K562 (cell line): ENCODE results near the gene FAF2. TPM values are rescaled to one million over a fixed set of nuclear protein-coding genes. Genes with fewer than 3 reads are reported as not detected.
A peak's percentile ranks its signal among the peaks of the same experiment; 100 is the strongest.

ENCODE experiments used
- ATAC-seq: fragments of 200-7000 bp; cut with Tn5 transposase; 3 replicates; pipeline ENCODE4 v1.9.1; 2020; ENCODE audit warnings: moderate library complexity
- BruUV-seq: library from RNA; stranded (reverse); fragments of 400-500 nt; replicated peaks from 2 replicates; lab custom pipeline; 2021; lab: Mats Ljungman, UMichigan
- CTCF ChIA-PET: fragments of 300-600 bp; formaldehyde crosslinking; extraction: SDS; loops from one replicate; lab custom pipeline; 2021; ENCODE audit warnings: low intra/inter-chr PET ratio; lab: Yijun Ruan, JAX
- POLR2A ChIA-PET: fragments of 300-600, 350-650 bp; sonication (Branson Sonifier 250); formaldehyde crosslinking; extraction: SDS; loops from one replicate; lab custom pipeline; 2021; ENCODE audit warnings: antibody characterized with exemption, inconsistent platforms; lab: Yijun Ruan, JAX
- DNase-seq, 4 experiments: peaks; one replicate each; pipeline versions ENCODE4 v3.0.0 to v3.0.0-alpha.2; 2011 to 2018; ENCODE audit warnings: low spot score in 3 of 4, mixed read lengths in 3 of 4; ENCODE audit errors: extremely low read depth in 1 of 4
- FAIRE-seq: peaks from 2 replicates; lab custom pipeline; 2011; peaks lifted over from hg19 to GRCh38; lab: Jason Lieb, UNC
- H2AFZ ChIP-seq: 2 replicates; pipeline ENCODE4 v1.6.0; 2011; ENCODE audit warnings: low read depth, low read length, control low read depth, inconsistent platforms
- H3K27ac ChIP-seq: fragments of 200-600 bp; 3 replicates; pipeline ENCODE4 v1.8.0; 2011; ENCODE audit warnings: low read depth, mild to moderate bottlenecking, control low read depth, inconsistent platforms, low read length, moderate library complexity, mixed read lengths; ENCODE audit errors: extremely low read depth
- H3K27me3 ChIP-seq, 2 experiments: fragments of 300-600 bp in 1 of 2; 2 replicates in 1 of 2; 3 replicates in 1 of 2; pipeline versions ENCODE4 v1.6.0 to v1.8.0; 2011; ENCODE audit warnings: inconsistent platforms in 2 of 2, low read length in 2 of 2, mild to moderate bottlenecking in 1 of 2, mixed read lengths in 1 of 2, moderate library complexity in 1 of 2; ENCODE audit not compliant: control insufficient read depth in 2 of 2, insufficient read depth in 2 of 2
- H3K36me3 ChIP-seq: fragments of 300-600 bp; 3 replicates; pipeline ENCODE4 v1.8.0; 2011; ENCODE audit warnings: mild to moderate bottlenecking, low read length, inconsistent platforms; ENCODE audit not compliant: control insufficient read depth, insufficient read depth
- H3K4me1 ChIP-seq, 2 experiments: fragments of 200-600 bp in 1 of 2; replicated peaks in 1 of 2; 2 replicates in 1 of 2; 3 replicates in 1 of 2; pipeline versions ENCODE4 v1.5.1 to v1.8.0; 2011; ENCODE audit warnings: inconsistent platforms in 2 of 2, low read length in 2 of 2, mild to moderate bottlenecking in 1 of 2, mixed read lengths in 1 of 2, moderate library complexity in 1 of 2; ENCODE audit not compliant: control insufficient read depth in 2 of 2, insufficient read depth in 2 of 2
- H3K4me2 ChIP-seq: 2 replicates; pipeline ENCODE4 v1.6.1; 2011; ENCODE audit warnings: low read length, control low read depth, inconsistent platforms, mixed read lengths; ENCODE audit not compliant: insufficient read depth
- H3K4me3 ChIP-seq: fragments of 200-600 bp; sonication (generic), shearing (Covaris generic); 2 replicates; pipeline ENCODE4 v1.5.1; 2016; ENCODE audit warnings: control low read depth, inconsistent platforms
- H3K79me2 ChIP-seq: fragments of 200-600 bp; 3 replicates; pipeline ENCODE4 v1.8.0; 2011; ENCODE audit warnings: low read length, inconsistent platforms; ENCODE audit not compliant: control insufficient read depth, insufficient read depth
- H3K9ac ChIP-seq, 2 experiments: 2 replicates each; pipeline versions ENCODE4 v1.6.0 to v1.6.1; 2011; ENCODE audit warnings: low read depth in 2 of 2, low read length in 2 of 2, control low read depth in 1 of 2, inconsistent platforms in 1 of 2, mild to moderate bottlenecking in 1 of 2, mixed read lengths in 1 of 2; ENCODE audit not compliant: insufficient read depth in 1 of 2
- H3K9me1 ChIP-seq: one replicate; pipeline ENCODE4 v1.6.0; 2011; ENCODE audit warnings: inconsistent platforms, mild to moderate bottlenecking, low read length, moderate library complexity; ENCODE audit not compliant: control insufficient read depth, insufficient read depth
- H3K9me3 ChIP-seq: replicated peaks from 2 replicates; pipeline ENCODE4 v1.5.1; 2011; ENCODE audit warnings: low read depth, low read length, inconsistent platforms; ENCODE audit not compliant: control insufficient read depth, insufficient read depth
- H4K20me1 ChIP-seq: replicated peaks from 2 replicates; pipeline ENCODE4 v1.6.1; 2011; ENCODE audit warnings: low read length, inconsistent platforms, mixed read lengths; ENCODE audit not compliant: control insufficient read depth, insufficient read depth
- ZNF253 ChIP-seq: fragments of 250-450 bp; sonication (Bioruptor Pico); conservative IDR thresholded peaks from 2 replicates; pipeline ENCODE4 v1.6.1; 2021; ENCODE audit warnings: mild to moderate bottlenecking
- WGBS: fragments of 100-300 bp; shearing (Covaris generic); methylation state at CpG from one replicate; pipeline ENCODE4 v1.1.6; 2016; ENCODE audit warnings: low coverage, mixed read lengths; ENCODE audit not compliant: insufficient coverage; ENCODE audit errors: missing lambda C conversion rate; 5-methylcytosine and 5-hydroxymethylcytosine counted together
- in situ Hi-C: fragments of 300-500 bp; cut with MboI; formaldehyde crosslinking; loops from 4 replicates; pipeline ENCODE4 v1.15.0; 2018; ENCODE audit warnings: inconsistent platforms, mixed read lengths
- intact Hi-C: fragments of 100-400 bp; cut with micrococcal nuclease; formaldehyde crosslinking; loops from 2 replicates; pipeline ENCODE4 v1.14.2; 2022
- polyA plus RNA-seq, 8 experiments: library from polyadenylated mRNA; depleted of rRNA in 4 of 8; stranded (reverse) in 5 of 8; unstranded in 3 of 8; fragments of >200 nt; fragmentation: Nextera tagmentation in 2 of 8; fragmentation: Illumina TruSeq in 1 of 8; extraction: Ambion mirVana in 2 of 8; extraction: Trizol in 1 of 8; gene quantifications; 2 replicates each; pipeline versions ENCODE4 v1.2.1 to v1.2.3, GENCODE V29; 2011 to 2014; ENCODE audit warnings: inconsistent platforms in 1 of 8, missing spikeins in 1 of 8
- total RNA-seq, 7 experiments: library from RNA; depleted of rRNA in 6 of 7; stranded (reverse); fragments of >200 nt in 6 of 7; fragmentation: Illumina TruSeq in 2 of 7; extraction: Trizol in 2 of 7; gene quantifications; 2 replicates each; pipeline versions ENCODE4 v1.2.1 to v1.2.3, GENCODE V29; 2011 to 2021; ENCODE audit warnings: low replicate concordance in 1 of 7
- TF ChIP-seq, protein P1 (sequence below): sonication (generic); formaldehyde crosslinking; IDR thresholded peaks from 2 replicates; pipeline ENCODE4 v1.8.0; 2022; ENCODE audit warnings: missing genetic modification reagents, mild to moderate bottlenecking, moderate library complexity, borderline replicate concordance
- TF ChIP-seq, protein P2 (sequence below): fragments of 250-450 bp; sonication (Bioruptor Pico); IDR thresholded peaks from 2 replicates; pipeline ENCODE4 v1.9.0; 2021; ENCODE audit warnings: mild to moderate bottlenecking, inconsistent platforms

FAF2 gene
- total and polyA plus RNA-seq, 9 of the 15 experiments (the other 6 are each of a cell fraction or from before 2014, with no cell fraction given), result 25.0 to 44.6 (median 36.1) TPM

DNA sequence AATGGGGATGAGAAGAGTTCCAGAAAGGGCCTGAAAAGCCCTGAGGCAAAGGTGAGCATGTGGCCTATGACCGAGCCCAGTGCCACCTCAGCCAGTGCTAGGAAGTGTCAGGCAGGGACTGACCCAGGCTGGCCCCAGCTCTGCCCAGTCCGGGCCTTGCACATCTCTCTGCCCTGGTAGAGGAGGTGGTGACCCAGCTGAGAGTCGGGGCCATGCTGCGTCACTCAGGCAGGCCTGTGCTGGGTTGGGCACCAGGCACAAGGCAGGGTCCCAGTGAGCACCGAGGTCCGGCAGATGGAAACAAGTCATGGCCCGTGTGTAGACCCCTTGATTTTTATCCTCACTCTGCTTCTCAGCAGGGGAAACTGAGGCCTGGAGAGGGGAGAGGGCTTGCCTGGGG lies 101.7 kb downstream of the FAF2 start:
- H3K27me3 ChIP-seq, result peaks cover 26 to 49% of the 10 kb centered on the region in 2 experiments
- 0 out of 3 replicates have a peak, but pooled peaks cover 2% of the 10 kb centered on the region for H3K79me2 ChIP-seq
- H3K27ac ChIP-seq, result no peak overlapping the region
- FAIRE-seq (no peak), ATAC-seq (no peak), DNase-seq (no peak)
- 39% methylated on average over 7 of the region's 7 CpGs for WGBS
- in situ Hi-C loops (no loop called here), intact Hi-C loops (no loop called here)
- no TSS peak for BruUV-seq
- no peaks in the 10 kb centered on the region; the same call in 2 of the 3 replicates for H3K36me3 ChIP-seq
- no peaks in the 10 kb centered on the region for H3K9me1 ChIP-seq
- no peak overlapping the region for H2AFZ ChIP-seq
- H4K20me1 ChIP-seq, result no peaks in the 10 kb centered on the region; the same call in 1 of the 2 replicates
- ChIA-PET CTCF (no interaction called here), POLR2A (interaction anchor here (0.6 to 0.7 kb wide), 2 partner anchors 11 to 159 kb away, joined by 3 read pairs; no protein-coding TSS in a partner anchor)
- no peak overlapping the region for H3K4me3 ChIP-seq
- no peak for TF ChIP-seq ZNF253
- TF ChIP-seq, protein P1, sequence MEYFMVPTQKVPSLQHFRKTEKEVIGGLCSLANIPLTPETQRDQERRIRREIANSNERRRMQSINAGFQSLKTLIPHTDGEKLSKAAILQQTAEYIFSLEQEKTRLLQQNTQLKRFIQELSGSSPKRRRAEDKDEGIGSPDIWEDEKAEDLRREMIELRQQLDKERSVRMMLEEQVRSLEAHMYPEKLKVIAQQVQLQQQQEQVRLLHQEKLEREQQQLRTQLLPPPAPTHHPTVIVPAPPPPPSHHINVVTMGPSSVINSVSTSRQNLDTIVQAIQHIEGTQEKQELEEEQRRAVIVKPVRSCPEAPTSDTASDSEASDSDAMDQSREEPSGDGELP, result 0 out of 2 replicates have a peak, but pooled peaks have one; percentile 19
- TF ChIP-seq, protein P2, sequence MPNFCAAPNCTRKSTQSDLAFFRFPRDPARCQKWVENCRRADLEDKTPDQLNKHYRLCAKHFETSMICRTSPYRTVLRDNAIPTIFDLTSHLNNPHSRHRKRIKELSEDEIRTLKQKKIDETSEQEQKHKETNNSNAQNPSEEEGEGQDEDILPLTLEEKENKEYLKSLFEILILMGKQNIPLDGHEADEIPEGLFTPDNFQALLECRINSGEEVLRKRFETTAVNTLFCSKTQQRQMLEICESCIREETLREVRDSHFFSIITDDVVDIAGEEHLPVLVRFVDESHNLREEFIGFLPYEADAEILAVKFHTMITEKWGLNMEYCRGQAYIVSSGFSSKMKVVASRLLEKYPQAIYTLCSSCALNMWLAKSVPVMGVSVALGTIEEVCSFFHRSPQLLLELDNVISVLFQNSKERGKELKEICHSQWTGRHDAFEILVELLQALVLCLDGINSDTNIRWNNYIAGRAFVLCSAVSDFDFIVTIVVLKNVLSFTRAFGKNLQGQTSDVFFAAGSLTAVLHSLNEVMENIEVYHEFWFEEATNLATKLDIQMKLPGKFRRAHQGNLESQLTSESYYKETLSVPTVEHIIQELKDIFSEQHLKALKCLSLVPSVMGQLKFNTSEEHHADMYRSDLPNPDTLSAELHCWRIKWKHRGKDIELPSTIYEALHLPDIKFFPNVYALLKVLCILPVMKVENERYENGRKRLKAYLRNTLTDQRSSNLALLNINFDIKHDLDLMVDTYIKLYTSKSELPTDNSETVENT (CRISPR knock-in tag), result no peak
- no peak overlapping the region for H3K4me2 ChIP-seq
- no peaks in the 10 kb centered on the region for H3K9me3 ChIP-seq
- H3K9ac ChIP-seq, result peak overlapping the region in 1 of 2 experiments; percentile 74; a peak in 1 of 4 replicates
- peaks cover 0 to 26% of the 10 kb centered on the region in 2 experiments; a peak in 4 of 5 replicates for H3K4me1 ChIP-seq
